Anterior cingulate cortex (tissue), 58 donors: Measurements from ENCODE around the gene POLDIP2.

Source experiments
- DNase-seq, 58 donors: peaks; one replicate each; lab custom pipeline; 2025; lab: John Stamatoyannopoulos, UW

POLDIP2 gene

GRCh38 chr17:28367641-28368305 is 10.4 kb upstream of the POLDIP2 start:
- no peak for DNase-seq

DNA sequence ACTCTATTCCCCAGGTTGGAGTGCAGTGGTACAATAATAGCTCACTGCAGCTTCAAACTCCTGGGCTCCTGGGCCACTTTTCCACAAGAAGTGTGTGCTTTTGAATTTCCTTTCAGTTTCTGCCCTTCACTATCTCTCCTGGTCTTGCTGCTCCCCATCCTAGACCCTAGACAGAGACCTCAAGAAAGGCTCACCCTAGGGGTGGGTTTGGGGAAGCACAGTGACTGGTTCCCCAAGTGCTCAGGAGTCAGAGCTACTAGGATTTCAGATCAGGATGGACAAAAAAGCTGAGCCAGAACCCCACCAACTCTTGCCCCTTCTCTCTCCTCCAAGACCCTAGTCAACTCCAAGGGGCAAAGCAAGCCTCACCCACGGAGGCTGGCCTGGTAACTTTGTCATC is 9.3 kb upstream of the POLDIP2 start:
- DNase-seq = no peak

- DNase-seq = no peak
Measured at GRCh38 chr17:28365487-28365886, 8.2 kb upstream of the POLDIP2 start.

GRCh38 chr17:28364665-28365363 is 7.5 kb upstream of the POLDIP2 start, which contains the start of gene SEBOX:
SEBOX (minus strand) TSS chr17:28365199; CDS start chr17:28365151, 48 bp downstream.
- DNase-seq = no peak

GRCh38 chr17:28363776-28364650 is 6.7 kb upstream of the POLDIP2 start:
- DNase-seq = no peak

DNA sequence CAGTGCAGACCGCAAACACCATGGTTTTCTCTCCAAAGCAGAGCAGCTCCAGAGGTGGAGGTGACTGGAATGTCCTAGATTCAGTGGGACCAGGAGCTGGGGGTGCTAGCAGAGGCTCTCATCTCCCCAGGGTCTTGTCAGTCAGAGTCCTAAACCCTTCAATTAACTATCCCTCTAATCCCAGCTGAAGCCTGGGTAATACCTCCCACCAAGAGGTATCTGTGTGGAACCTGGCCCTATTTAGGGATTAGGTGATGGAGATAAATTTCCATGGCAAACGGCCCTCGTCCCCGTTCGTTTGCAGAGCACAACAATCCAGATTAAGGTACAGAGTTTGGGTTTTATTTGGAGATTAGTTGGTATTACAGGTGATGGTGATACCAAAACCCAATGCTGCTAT is 5.9 kb upstream of the POLDIP2 start:
- DNase-seq = no peak

DNA sequence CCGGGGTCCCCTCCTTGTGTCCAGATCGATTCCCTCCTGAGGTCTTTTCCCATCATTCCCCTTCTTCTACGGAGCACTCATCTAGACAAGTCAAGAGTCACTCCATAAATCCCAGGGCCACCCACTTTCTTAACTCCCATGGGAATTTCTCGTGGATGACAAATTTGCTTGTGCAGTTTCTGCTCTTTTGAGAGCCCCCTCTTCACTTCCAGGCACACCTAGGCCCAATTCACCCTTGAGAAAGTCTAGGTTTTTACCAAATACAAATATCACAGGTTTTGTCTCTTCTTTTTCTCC is 522 bp upstream of the POLDIP2 start:
- peak in 1 of 58 donors; percentile 62 for DNase-seq

GRCh38 chr17:28350271-28350670 is 7.1 kb downstream of the POLDIP2 start:
- no peak for DNase-seq

DNA sequence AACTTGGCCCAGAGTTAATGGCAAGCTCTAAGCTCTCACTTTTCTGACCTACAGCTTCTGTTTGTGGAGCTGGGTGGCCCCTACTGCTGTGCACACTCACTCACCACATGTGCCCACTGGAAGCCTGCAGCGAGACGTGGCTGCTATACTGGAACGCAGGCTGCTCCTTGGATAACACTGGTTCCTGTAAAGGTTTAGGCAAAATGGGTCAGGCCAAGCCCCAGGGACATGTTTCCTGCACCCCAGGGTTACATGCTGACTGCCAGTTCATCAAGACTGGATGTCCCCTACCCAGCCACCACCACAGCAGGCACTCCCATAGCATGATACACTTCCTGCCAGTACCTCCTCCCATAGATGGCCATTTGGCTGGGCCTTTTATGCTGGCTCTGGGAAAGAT is 8.3 kb downstream of the POLDIP2 start:
- DNase-seq = no peak

GRCh38 chr17:28347261-28347891 is 10.0 kb downstream of the POLDIP2 start:
- no peak for DNase-seq

GRCh38 chr17:28346746-28347246 is 10.5 kb downstream of the POLDIP2 start:
- DNase-seq = no peak

DNA sequence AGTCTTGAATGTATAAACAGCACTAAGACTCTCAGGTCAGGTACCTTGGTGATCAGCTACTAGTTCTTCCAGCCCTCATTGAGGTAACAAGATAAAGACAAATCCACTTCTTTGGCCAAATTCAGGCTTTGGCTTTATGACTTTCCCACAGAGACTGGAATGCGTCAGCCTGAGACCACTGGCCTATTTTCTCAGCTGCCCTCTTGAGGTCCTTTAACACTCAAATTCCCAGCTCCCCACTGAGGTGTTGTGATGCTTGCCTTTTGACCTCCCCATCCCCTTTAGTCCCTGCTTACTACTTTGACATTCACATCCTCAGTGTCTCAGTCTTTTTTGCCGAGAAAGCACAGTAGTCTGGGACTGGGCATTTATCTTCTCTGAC is 11.1 kb downstream of the POLDIP2 start:
- no peak for DNase-seq

GRCh38 chr17:28345419-28346198 is 11.7 kb downstream of the POLDIP2 start:
- DNase-seq = no peak

DNA sequence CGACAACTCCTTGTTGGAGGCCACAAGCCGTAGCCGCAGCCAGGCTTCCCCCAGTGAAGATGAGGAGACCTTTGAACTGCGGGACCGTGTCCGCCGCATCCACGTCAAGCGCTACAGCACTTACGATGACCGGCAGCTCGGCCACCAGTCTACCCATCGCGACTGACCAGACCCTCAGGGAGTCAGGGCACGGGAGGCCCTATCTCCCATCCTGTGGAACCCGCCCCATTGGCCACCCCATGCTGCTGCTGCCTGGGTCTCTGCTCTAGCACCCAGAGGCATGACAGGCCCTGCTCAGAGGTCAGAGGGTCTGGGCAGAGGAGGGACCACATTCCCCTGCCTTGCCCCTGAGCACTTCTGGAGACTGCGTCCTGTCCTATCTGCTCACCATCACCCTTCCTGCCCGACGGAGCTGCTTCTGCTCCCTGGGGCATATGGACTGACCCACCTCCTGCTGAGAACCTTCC is 12.9 kb downstream of the POLDIP2 start:
- DNase-seq = no peak

DNA sequence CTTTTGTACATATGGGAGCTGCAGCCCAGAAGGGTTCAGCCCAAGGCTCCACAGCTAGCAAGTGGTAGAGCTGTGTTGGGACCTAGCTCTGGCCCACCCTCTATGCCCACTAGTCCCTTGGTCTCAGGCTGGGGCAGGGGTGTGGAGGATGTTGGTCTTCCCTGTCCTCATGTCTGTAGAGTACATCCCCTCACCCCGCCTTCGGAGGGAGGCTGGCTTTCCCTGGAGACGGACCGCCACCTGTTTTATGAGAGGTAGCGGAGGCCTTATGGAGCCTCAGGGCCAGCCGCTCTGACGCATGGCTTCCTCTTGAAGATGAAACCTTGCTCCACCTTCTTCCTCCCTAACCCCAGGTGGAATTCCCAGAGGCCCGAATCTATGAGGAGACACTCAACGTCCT is 13.3 kb downstream of the POLDIP2 start:
- no peak for DNase-seq

GRCh38 chr17:28343491-28343932 is 13.8 kb downstream of the POLDIP2 start:
- DNase-seq = no peak

DNA sequence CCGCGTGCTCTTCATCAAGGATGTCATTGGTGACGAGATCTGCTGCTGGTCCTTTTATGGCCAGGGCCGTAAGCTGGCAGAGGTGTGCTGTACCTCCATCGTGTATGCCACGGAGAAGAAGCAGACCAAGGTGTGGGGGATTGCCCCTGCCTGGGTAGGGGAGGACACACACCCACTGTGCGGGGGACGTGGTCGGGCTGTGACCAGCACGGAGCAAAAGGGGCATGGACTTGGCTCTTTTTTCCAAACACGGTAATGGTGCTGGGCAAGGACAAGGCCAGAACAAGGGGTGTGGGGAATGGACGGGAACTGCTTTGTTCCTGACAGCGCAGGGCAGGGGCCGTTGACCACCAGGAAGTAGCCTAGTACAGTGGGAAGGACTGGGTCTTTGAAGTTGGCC is 15.0 kb downstream of the POLDIP2 start:
- no peak for DNase-seq

DNA sequence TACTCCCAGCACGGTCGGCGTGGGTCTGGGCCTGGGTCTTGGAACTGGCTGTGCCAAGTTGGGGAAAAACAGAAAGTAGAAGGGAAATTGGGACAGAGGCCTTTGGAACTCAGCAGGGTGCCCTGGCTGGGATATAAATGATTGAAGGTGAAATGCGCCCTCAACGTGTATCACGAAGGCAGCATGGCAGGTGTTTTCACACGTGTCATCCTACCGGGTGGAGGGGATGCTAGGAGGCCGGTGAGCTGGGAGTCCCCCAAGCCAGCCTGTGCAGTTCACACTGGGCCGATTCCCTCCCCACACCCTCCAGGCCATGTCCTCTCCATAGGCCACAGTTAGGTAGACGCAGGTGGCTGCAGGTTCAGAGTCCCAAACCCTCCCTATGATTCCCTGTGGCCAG is 15.8 kb downstream of the POLDIP2 start:
- DNase-seq = no peak

GRCh38 chr17:28340374-28340773 is 17.0 kb downstream of the POLDIP2 start:
- DNase-seq = no peak

GRCh38 chr17:28339431-28339830 is 17.9 kb downstream of the POLDIP2 start:
- no peak for DNase-seq
